ENCODE measurements around the gene THTPA. TPM values are rescaled to one million over a fixed set of nuclear protein-coding genes. Genes with fewer than 3 reads are reported as not detected.
A peak's percentile ranks its signal among the peaks of the same experiment; 100 is the strongest.
"Not testable (repeated sequence)": the region's sequence is repeated elsewhere in the genome, so short reads cannot be mapped to it uniquely, and the experiment has no call there.

Gene THTPA
- total RNA-seq, 1 experiment from 2014 or later: 12.4 TPM

DNA sequence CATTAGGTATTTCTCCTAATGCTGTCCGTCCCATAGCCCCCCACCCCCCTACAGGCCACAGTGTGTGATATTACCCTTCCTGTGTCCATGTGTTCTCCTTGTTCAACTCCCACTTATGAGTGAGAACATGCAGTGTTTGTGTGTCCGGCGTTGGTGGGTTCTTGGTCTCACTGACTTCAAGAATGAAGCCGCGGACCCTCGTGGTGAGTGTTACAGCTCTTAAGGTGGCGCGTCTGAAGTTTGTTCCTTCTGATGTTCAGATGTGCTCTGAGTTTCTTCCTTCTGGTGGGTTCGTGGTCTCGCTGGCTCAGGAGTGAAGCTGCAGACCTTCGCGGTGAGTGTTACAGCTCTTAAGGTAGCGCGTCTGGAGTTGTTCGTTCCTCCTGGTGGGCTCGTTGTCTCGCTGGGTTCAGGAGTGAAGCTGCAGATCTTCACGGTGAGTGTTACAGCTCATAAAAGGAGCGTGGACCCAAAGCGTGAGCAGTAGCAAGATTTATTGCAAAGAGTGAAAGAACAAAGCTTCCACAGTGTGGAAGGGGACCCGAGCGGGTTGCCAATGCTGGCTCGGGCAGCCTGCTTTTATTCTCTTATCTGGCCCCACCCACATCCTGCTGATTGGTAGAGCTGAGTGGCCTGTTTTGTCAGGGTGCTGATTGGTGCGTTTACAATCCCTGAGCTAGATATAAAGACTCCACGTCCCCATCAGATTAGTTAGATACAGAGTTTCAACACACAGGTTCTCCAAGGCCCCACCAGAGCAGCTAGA is 27.9 kb downstream of the THTPA start:
- not testable (repeated sequence) for DNase-seq (ENCODE audit: low read depth)

DNA sequence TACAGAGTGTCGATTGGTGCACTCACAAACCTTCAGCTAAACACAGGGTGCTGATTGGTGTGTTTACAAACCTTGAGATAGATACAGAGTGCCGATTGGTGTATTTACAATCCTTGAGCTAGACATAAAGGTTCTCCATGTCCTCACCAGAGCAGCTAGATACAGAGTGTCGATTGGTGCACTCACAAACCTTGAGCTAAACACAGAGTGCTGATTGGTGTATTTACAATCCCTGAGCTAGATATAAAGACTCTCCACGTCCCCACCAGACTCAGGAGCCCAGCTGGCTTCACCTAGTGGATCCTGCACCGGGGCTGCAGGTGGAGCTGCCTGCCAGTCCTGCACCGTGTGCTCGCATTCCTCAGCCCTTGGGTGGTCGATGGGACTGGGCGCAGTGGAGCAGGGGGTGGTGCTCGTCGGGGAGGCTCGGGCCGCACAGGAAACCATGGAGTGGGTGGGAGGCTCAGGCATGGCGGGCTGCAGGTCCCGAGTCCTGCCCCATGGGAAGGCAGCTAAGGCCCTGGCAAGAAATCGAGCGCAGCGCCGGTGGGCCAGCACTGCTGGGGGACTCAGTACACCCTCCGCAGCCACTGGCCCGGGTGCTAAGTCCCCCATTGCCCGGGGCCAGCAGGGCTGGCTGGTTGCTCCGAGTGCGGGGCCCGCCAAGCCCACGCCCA is 28.6 kb downstream of the THTPA start:
- not testable (repeated sequence) for DNase-seq (ENCODE audit: low read depth)

DNA sequence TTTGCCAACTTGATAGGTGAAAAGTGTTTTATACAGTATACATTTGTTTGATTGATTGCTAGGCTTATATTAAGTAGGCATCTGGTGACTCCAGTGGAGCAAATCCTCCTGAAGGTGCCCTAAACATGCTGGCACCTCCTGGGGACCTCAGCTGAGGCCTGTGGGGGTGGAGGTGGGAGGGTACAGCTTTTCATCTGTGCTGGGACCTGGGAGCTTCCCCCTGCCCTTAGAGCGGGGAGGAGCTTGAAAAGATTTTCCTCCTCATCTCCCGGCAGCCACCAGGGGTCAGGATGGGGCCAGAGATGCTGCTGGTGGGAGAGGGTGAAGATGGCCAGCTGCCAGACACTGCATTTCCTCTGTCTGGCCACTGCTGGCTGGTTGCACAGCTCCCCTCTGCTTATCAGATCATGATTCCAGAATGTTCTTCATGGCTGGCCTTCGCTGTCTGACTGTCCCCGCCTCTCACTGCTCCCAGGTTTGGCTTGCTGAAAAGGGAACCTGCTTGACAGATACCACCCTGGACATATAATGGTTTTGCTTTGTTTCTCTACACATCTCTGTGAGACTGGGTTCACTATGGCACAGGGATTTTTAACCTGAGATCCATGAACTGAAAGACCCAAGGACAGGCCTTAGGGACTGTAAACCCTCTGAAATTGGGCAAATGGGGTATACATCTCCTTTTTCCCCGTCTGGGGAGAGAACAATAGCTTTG is 33.0 kb downstream of the THTPA start:
- peak; percentile 80 for DNase-seq (ENCODE audit: low read depth)

DNA sequence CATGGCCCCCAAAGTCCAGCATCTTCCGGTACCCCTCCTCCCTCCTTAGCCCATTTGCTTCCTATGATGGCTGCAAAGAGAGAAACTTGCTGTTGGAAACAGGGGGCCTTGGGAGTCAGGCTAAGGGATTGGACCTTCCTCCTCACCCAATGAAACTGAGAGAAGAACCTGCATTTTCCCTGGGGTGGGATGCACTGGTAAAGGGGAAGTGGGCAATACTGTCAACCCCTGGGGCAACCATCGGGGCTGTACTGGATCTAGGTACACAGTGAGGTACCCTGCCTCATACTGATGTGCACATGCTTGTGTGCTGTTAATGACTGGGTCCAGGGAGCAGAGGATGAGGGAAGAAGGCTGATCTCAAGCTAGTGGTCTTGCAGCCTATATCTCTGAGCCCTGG is 33.5 kb downstream of the THTPA start:
- no peak for DNase-seq (ENCODE audit: low read depth)

DNA sequence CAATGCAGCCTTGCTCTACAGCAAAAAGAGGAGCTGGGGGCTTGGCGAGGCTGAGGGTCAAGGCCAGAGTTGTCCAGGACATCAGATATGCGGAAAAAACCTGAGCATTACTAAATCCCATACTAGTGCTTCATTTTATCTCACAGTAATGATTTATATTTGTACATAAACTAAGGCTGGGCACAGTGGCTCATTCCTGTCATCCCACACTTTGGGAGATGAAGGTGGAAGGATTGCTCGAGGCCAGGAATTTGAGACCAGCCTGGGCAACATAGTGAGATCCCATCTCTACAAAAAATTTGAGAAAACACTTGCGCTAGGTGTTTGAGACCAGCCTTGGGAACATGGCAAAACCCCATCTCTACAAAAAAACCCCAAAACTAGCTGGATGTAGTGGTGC is 34.1 kb downstream of the THTPA start:
- DNase-seq (ENCODE audit: low read depth): no peak

DNA sequence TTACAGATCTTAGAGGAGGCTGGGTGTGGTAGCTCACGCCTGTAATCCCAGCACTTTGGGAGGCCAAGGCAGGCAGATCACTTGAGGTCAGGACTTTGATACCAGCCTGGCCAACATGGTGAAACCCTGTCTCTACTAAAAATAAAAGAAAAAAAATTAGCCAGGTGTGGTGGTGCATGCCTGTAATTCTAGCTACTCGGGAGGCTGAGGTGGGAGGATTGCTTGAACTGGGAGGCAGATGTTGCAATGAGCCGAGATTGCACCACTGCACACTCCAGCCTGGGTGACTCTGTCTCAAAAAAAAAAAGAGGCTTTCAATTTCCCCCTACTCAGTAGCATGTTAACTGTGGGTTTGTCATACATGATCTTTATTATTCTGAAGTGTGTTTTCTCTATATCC is 38.1 kb downstream of the THTPA start:
- DNase-seq (ENCODE audit: low read depth): not testable (repeated sequence)

DNA sequence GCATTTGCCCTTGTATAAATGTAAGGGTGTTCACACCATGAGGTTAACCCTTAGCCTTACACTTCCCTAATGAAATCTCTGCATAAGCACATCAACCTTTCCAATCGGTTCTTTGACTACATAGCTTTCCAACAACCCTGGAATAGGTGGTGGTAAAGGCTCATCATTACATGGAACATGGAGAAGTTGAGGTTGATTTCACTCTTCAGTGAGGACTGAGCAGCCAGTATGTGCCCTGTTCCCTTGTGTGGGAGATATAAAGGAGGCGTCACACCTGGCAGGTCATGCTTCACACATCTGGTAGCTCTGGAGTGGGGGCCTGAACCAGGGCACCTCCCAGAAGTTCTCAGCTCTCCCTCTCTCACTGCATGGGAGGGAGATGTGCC is 44.2 kb downstream of the THTPA start:
- DNase-seq (ENCODE audit: low read depth): no peak

DNA sequence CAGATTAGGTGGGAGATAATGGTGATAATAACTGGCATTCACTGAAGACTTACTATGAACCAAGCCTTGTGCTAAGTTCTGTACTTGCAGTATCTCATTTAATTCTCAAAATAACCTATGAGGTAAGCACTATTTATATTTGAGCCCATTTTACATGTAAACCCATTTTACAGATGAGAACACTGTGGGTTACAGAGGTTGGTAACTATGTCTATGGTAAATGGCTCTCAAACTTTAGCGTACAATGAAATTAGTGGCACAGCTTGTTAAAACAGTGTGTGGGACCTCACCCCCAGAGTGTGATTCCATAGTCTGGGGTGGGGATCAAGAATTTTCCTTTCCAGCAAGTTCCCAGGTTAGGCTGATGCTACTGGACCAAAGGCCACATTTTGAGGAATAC is 44.7 kb downstream of the THTPA start:
- no peak for DNase-seq (ENCODE audit: low read depth)

DNA sequence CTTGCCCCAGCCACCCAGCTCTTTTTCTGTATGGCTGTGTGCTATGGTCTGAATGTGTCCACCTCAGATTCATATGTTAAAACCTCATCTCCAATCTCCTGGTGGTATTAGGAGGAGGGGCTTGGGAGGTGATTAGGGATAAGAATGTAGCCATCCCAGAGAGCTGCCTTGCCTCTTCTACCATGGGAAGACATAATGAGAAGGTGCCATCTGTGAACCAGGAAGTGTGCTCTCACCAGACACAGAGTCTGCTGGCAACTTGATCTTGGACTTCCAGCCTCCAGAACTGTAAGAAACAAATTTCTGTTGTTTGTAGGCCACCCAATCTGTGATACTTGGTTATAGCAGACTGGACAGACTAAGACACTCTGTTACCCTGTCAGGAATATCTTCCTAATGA is 45.4 kb downstream of the THTPA start:
- no peak for DNase-seq (ENCODE audit: low read depth)

DNA sequence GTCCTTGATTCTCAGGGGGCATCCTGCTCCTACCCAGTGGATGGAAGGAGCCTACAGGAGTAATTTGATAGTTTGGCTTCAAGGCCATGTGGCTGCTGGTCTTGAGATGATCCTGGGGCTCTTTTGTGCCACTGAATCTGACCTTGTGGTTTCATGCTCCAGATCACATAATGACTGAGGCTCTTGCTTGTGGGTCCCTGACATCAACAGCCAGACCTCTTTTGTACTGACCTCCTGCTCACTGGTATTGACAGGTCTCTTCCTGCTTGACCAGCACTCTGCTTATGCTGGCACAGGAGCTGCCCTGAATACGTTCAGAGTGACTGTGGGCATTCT is 45.7 kb downstream of the THTPA start:
- DNase-seq (ENCODE audit: low read depth): peak; percentile 24

DNA sequence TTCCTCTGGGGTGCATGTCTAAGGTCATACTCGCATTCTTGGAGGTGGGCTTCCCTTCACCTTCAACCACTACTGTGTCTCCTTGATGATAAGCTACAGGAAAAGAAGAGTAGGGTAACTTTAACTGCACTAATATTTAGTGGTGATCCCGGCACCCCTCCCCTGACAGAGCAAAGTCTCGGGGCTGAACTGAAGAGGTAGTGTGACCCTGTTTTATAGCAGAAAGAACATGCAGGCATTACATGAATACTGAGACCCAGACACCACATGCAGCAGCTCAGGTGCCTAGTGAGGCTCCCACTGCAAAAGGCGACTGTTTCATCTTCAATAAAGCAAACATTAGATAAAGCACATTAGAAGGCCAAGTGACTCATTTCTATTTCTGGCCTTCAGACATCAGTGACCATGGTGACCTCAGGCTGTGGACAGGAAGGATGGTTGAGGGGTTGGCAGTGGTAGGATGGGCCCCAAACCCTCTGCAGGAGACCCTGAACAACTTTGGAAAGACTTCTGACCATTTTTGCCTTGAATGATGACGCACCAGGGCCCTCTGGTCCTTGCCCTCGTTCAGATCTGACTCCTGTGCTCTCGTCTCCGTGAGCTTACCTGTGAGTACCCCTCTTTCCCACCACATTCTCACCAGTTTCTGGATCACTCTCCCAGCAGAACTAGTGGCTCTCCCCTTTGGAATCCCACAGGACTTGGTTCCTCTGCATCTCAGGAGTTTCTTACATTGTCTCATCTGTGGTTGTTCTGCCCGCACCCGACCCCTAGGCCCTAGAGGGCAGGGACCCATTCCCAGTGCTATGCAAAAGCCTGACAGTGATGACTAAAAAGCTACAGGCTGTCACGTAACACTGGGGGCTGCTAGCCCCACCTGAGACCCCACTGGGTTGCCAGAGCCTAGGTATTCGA is 46.4 kb downstream of the THTPA start:
- DNase-seq (ENCODE audit: low read depth): peak; percentile 14

DNA sequence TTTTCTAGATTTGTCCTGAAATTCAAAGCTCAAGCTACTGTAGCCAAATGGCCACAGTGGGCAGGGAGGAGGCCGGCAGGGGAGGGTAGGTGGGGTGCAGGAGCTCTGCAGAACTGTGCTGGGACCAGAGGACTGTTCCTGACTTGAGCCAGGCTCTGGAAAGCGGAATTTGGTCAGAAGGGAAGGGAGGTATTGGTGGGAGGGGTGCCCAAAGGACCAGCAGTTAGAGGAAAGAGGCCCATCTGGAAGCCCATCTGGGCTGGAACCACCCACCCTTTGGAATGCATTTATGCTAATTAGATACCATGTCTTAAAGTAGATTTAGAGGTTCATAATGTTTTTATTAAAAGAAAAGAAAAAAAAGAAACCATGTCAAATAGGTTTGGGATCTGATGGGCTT is 47.0 kb downstream of the THTPA start:
- DNase-seq (ENCODE audit: low read depth): no peak

DNA sequence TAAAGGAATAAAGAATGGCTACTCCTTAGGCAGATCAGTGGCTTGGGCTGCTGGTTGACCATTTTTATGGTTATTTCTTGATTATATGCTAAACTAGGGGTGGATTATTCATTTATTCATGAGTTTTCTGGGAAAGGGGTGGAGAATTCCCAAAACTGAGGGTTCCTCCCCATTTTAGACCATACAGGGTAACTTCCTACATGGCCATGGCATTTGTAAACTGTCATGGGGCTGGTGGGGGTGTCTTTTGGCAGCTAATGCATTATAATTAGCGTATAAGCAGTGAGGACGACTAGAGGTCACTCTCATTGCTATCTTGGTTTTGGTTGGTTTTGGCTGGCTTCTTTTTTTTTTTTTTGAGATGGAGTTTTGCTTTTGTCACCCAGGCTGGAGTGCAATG is 48.1 kb downstream of the THTPA start:
- DNase-seq (ENCODE audit: low read depth): no peak

DNA sequence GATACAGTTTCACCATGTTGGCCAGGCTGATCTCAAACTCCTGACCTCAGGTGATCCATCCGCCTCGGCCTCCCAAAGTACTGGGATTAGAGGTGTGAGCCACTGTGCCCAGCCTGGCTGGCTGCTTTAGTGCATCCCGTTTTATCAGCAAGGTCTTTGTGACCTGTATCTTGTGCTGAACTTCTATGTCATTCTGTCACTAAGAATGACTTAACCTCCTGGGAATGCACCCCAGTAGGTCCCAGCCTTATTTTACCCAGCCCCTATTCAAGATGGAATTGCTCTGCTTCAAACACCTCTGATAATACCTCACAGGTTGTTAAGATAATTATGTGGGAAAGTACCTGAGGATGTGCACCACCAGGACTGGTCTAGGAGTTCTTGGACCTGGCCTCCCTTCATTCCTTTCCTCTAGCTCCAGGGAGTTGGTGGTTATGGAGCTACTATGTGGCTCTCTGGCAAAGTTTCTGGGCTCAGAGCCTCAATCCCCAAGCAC is 48.7 kb downstream of the THTPA start:
- no peak for DNase-seq (ENCODE audit: low read depth)

DNA sequence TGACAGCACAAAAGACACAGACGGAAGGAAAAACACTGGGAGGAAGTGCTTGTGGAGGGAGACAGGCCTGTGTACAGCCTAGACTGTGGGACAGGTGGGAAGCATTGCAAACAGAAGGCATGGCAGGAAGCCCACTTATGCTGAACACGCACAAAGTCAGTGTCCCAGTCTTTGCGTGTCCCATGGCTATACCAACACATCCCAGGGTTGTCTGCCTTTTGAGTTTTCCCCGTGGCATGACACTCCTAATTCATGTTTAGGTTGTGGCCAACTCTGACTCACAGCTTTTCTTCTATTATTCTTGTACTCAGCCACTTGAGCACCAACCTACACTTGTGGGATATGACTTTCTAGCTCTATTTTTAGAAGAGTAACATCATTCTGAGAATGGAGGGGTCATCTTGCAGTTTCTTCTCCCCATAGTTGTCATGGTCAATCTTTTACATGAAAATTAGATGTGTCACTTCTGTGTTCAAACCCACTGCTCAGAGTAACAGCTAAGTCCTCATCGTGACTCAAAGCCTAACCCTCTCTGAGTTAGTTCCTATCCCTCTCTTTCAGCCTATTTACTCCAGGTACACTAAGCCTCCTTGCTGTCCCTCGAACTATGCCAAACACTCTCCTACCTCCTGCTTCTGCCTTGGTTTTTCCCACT is 50.0 kb downstream of the THTPA start:
- DNase-seq (ENCODE audit: low read depth): peak; percentile 31

DNA sequence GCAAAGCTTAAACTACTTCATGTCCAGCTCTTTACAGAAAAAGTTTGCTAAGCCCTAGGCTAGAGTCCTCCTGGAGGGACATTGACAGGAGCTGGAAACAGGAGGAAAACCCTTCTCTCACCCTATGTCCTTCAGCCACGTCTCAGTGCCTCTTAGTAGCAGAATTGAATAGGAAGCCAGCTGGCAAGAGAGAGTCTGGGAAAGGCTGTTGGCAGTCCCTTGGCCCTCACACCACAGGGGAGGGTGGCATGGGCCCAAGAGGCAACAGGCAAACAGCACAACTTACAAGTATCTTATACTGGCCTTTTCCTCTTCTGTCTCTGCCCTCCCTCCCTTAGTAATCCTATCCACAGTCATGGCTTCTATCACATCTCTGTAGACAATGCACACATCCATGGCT is 52.4 kb downstream of the THTPA start:
- DNase-seq (ENCODE audit: low read depth): no peak

DNA sequence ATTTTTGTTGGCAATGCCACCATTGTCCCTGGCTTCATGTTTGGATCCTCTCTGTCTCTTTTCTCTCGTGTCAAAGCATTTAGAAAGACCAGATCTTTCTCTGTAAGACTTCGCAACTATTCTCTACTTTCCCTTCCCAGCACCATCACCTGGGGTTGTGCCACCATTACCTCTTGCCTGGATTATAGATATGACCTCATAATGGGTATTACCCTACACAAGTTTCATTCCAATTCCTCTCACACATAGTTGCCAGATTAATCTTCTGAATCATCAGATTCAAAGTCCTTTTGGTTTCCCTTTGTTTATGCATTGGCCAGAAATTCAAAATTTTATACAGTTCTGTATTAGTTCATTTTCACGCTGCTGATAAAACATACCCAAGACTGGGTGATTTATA is 52.9 kb downstream of the THTPA start:
- no peak for DNase-seq (ENCODE audit: low read depth)

DNA sequence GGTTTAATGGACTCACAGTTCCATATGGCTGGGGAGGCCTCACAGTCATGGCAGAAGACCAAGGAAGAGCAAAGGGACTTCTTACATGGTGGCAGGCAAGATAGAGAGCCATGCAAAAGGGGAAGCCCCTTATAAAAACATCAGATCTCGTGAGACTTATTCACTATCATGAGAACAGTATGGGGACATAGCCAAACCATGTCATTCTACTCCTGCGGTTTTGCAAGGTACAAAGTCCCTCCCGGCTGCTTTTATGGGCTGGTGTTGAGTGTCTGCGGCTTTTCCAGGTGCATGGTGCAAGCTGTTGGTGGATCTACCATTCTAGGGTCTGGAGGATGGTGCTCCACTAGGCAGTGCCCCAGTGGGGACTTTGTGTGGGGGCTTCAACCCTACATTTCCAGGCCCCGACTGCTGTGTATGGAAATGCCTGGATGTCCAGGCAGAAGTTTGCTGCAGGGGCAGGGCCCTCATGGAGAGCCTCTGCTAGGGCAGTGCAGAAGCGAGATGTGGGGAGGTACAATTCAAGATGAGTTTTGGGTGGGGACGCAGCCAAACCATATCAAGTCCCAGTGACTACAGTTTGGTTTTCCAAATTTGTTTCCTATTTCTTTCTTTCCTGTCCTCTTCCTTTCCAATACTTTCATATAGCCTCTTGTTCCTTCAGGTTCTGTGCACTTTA is 53.5 kb downstream of the THTPA start:
- DNase-seq (ENCODE audit: low read depth): not testable (repeated sequence)
